Panc1 (cell line): ENCODE data around the gene BPTF. TPM values are rescaled to one million over a fixed set of nuclear protein-coding genes. Genes with fewer than 3 reads are reported as not detected.

Source experiments
- ATAC-seq: fragments of 200-7000 bp; cut with Tn5 transposase; 2 replicates; pipeline ENCODE4 v1.9.1; 2020; ENCODE audit warnings: mild to moderate bottlenecking, moderate library complexity
- BruUV-seq: library from RNA; stranded (reverse); fragments of 400-500 nt; replicated peaks from 2 replicates; lab custom pipeline; 2021; lab: Mats Ljungman, UMichigan
- CTCF ChIA-PET: fragments of 300-600 bp; sonication (Branson Sonifier 250); formaldehyde crosslinking; loops from one replicate; lab custom pipeline; 2022; ENCODE audit warnings: antibody characterized with exemption; lab: Charles Lee
- POLR2A ChIA-PET: fragments of 300-600 bp; sonication (Branson Sonifier 250); formaldehyde crosslinking; loops from one replicate; lab custom pipeline; 2022; ENCODE audit warnings: antibody characterized with exemption; lab: Charles Lee
- DNase-seq: peaks from one replicate; pipeline ENCODE4 v3.0.0-alpha.2; 2010; ENCODE audit warnings: low read depth, low spot score
- H3K27ac ChIP-seq: 2 replicates; pipeline ENCODE4 v1.5.1; 2011; ENCODE audit warnings: mild to moderate bottlenecking, low read length, inconsistent platforms
- H3K27me3 ChIP-seq: fragments of 200-500 bp; sonication (Bioruptor generic); 2 replicates; pipeline ENCODE4 v1.6.0; 2014; ENCODE audit warnings: low read length, inconsistent platforms; ENCODE audit not compliant: control insufficient read depth, insufficient read depth
- H3K36me3 ChIP-seq: fragments of 200-500 bp; sonication (Bioruptor generic); 2 replicates; pipeline ENCODE4 v1.5.1; 2014; ENCODE audit warnings: inconsistent platforms, mild to moderate bottlenecking, low read length, moderate library complexity; ENCODE audit not compliant: control insufficient read depth, insufficient read depth
- H3K4me1 ChIP-seq: 2 replicates; pipeline ENCODE4 v1.5.1; 2011; ENCODE audit warnings: inconsistent platforms, mild to moderate bottlenecking, low read length, moderate library complexity; ENCODE audit not compliant: control insufficient read depth, insufficient read depth
- H3K4me3 ChIP-seq, 2 experiments: 2 replicates each; pipeline ENCODE4 v1.5.1; 2011 to 2012; ENCODE audit warnings: low read depth in 2 of 2, low read length in 2 of 2, mild to moderate bottlenecking in 2 of 2, inconsistent platforms in 1 of 2, moderate library complexity in 1 of 2
- H3K9me3 ChIP-seq: fragments of 200-500 bp; sonication (Bioruptor generic); 2 replicates; pipeline ENCODE4 v1.5.1; 2014; ENCODE audit warnings: low read depth, mild to moderate bottlenecking, inconsistent platforms, low read length, moderate library complexity; ENCODE audit not compliant: control insufficient read depth, insufficient read depth
- CTCF ChIP-seq: fragments of 450-650 bp; IDR thresholded peaks from 2 replicates; pipeline ENCODE4 v1.5.1; 2017; ENCODE audit warnings: mild to moderate bottlenecking
- POLR2AphosphoS5 ChIP-seq: IDR thresholded peaks from 2 replicates; pipeline ENCODE4 v1.6.1; 2012; ENCODE audit warnings: mild to moderate bottlenecking, low read depth, low read length, moderate library complexity
- REST ChIP-seq, 2 experiments: IDR thresholded peaks; 2 replicates each; pipeline ENCODE4 v1.6.1; 2011 to 2012; ENCODE audit warnings: low read depth in 2 of 2, control low read depth in 1 of 2, low read length in 1 of 2, mild to moderate bottlenecking in 1 of 2, moderate library complexity in 1 of 2; ENCODE audit not compliant: insufficient read depth in 1 of 2
- SIN3A ChIP-seq: IDR thresholded peaks from 2 replicates; pipeline ENCODE4 v1.6.1; 2012; ENCODE audit warnings: low read depth, mild to moderate bottlenecking, low read length, moderate library complexity, borderline replicate concordance; ENCODE audit not compliant: insufficient read depth
- TCF7L2 ChIP-seq: IDR thresholded peaks from 2 replicates; pipeline ENCODE4 v1.6.1; 2011; ENCODE audit warnings: mild to moderate bottlenecking, low read depth, low read length, inconsistent platforms
- in situ Hi-C: cut with HindIII; loops from 2 replicates; pipeline ENCODE4 v1.10.0; 2016; ENCODE audit warnings: low sequenced_read_pairs, low pct_unique_long_range_greater_than_20kb
- intact Hi-C: fragments of 100-400 bp; cut with micrococcal nuclease; formaldehyde crosslinking; loops from one replicate; pipeline ENCODE4 v1.10.0; 2022; ENCODE audit not compliant: unreplicated experiment
- total RNA-seq: library from RNA; stranded (reverse); gene quantifications from one replicate; pipeline ENCODE4 v1.2.1, GENCODE V29; 2021; ENCODE audit not compliant: unreplicated experiment

The BPTF gene
- total RNA-seq, 1 experiment from 2014 or later = 51.1 TPM

- intact Hi-C loops = no loop called here
- CTCF ChIA-PET = no interaction called here
- no peaks in the 10 kb centered on the region for H3K9me3 ChIP-seq
- no peak overlapping the region for H3K4me3 ChIP-seq
- H3K4me1 ChIP-seq = no peaks in the 10 kb centered on the region; the same call in 1 of the 2 replicates
- no peak for DNase-seq
- no TSS peak for BruUV-seq
- no peak overlapping the region for H3K27ac ChIP-seq
- in situ Hi-C loops = no loop called here
- POLR2A ChIA-PET = no interaction called here
- no peak for TF ChIP-seq POLR2AphosphoS5
- no peak for TF ChIP-seq SIN3A
- no peak for TF ChIP-seq REST (IDR thresholded peaks at IDR 0.05; ENCODE audit: insufficient read depth in 1 of 2, low read depth in 2 of 2, low read length in 1 of 2)
- TF ChIP-seq TCF7L2 = no peak
- no peak for TF ChIP-seq CTCF
- H3K36me3 ChIP-seq = no peaks in the 10 kb centered on the region; the same call in 1 of the 2 replicates
- no peak for ATAC-seq
- H3K27me3 ChIP-seq = no peaks in the 10 kb centered on the region
These were observed 5.1 kb downstream of the BPTF start for GRCh38 chr17:67830440-67830839.

- peaks cover 2% of the 10 kb centered on the region; the same call in 1 of the 2 replicates for H3K4me1 ChIP-seq
- no TSS peak for BruUV-seq
- CTCF ChIA-PET = no interaction called here
- intact Hi-C loops (no loop called here), in situ Hi-C loops (no loop called here)
- H3K27me3 ChIP-seq = no peaks in the 10 kb centered on the region
- TF ChIP-seq CTCF (no peak), REST (IDR thresholded peaks at IDR 0.05; ENCODE audit: insufficient read depth in 1 of 2, low read depth in 2 of 2, low read length in 1 of 2) (no peak), SIN3A (no peak), TCF7L2 (no peak), POLR2AphosphoS5 (no peak)
- no peak overlapping the region for H3K27ac ChIP-seq
- DNase-seq (no peak), ATAC-seq (no peak)
- no peaks in the 10 kb centered on the region for H3K36me3 ChIP-seq
- POLR2A ChIA-PET = no interaction called here
- H3K4me3 ChIP-seq = no peak overlapping the region
- no peaks in the 10 kb centered on the region for H3K9me3 ChIP-seq
These were observed 6.0 kb downstream of the BPTF start for GRCh38 chr17:67831268-67831667.
